Tibial nerve (tissue), 4 donors: ENCODE results near the gene TMEM204.

ENCODE experiments used
- CTCF ChIP-seq, 5 experiments: fragments of 200-600 bp in 3 of 5; fragments of 450-650 bp in 2 of 5; sonication (generic) in 3 of 5; IDR thresholded peaks; one replicate each; pipeline ENCODE4 v1.5.1; 2016 to 2019; ENCODE audit warnings: antibody characterized with exemption in 5 of 5, mild to moderate bottlenecking in 3 of 5, moderate library complexity in 2 of 5
- EP300 ChIP-seq, 2 donors: sonication (generic); formaldehyde crosslinking; IDR thresholded peaks; one replicate each; pipeline ENCODE4 v1.6.1; 2017; ENCODE audit warnings: antibody characterized with exemption in 2 of 2, mild to moderate bottlenecking in 1 of 2

GRCh38 chr16:1505912-1506311 lies 27.6 kb upstream of the TMEM204 start:
- TF ChIP-seq EP300 (IDR thresholded peaks at IDR 0.05): no peak
- no peak for TF ChIP-seq CTCF (IDR thresholded peaks at IDR 0.05)
